GM04503 (cell line): ENCODE data around the gene EXOC6B.

Source experiments
- DNase-seq: peaks from one replicate; pipeline ENCODE4 v3.0.0-alpha.2; 2012; ENCODE audit warnings: low read depth

Gene EXOC6B

DNA sequence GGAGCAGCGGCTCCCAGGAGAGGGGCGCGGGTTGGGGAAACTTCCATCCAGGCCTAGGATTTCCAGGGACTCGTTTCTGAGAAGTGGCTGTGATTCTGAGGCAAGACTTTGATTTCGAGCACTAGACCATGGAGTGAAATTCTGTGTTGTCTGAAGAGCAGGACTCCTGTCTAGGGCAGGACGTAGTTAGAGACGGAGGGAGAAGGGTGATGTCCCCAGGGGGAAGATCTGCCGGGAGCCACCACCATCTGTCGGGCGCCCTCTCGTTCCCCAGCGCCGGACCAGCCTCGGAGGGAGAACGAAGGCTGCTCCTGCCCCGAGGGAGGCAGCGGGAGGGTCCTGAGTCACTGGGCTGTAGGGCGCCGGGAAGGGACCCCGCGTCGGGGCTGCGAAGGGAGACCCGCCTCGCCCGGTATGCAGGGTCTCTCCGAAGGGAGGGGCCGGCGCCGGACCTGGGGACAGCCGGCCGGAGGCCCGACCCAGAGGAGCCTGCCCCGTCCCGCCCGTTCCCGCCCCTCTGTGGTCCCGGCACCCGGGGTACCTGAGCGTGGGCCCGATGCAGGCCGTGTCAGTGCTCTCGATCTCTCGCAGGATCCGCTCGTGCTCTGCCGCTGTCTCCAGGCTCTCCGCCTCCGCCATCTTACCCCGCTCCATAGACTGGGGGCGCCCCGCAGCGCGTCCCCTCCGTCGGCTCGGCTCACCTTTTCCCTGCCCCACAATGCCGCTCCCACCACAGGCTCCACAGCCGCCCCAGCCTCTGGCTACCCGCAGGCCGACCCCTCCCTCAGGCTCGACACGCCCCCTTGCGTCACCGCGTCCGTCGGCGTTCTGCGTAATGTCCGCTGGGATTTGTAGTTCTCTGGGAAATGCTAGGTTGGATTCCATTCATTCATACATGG lies at the start of gene EXOC6B:
Gene EXOC6B, minus strand, starts transcription at position 777 of the 899 bp plus-strand sequence.
- no peak for DNase-seq

DNA sequence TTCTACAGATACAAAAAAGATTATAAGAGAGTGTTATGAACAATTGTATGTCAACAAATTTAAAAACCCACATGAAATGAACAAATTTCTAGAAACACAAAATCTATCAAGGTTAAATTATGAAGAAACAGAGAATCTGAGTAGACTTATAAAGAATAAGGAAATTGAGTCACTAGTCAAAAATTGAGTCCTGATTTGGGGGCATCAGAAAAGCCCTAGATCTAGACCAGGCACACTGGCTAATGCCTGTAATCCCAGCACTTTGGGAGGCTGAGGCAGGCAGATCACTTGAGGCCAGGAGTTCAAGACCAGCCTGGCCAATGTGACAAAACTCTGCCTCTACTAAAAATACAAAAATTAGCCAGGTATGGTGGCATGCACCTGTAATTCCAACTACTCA lies 46.0 kb upstream of the EXOC6B start:
- DNase-seq = no peak

DNA sequence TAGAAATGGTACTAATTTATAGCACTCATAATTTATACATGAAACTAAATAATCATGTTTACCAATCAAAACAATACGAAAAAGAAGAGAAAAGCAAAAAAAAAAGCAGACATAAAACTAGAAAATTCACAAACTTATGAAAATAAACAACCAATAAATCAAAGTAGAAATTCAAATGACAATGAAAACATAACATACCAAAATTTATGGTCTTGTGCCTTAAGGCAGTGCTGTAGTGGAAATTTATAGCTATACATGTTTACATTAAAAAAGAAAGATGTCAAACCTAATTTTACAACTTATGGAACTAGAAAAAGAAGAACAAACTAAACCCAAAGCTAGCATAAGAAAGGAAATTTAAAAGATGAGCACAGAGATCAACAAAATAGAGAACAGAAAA lies 45.2 kb upstream of the EXOC6B start:
- DNase-seq = no peak

- DNase-seq = peak; percentile 11
Observed at GRCh38 chr2:72864500-72864899, 38.7 kb upstream of the EXOC6B start.

- no peak for DNase-seq
Observed at GRCh38 chr2:72863046-72863445, 37.2 kb upstream of the EXOC6B start.

DNA sequence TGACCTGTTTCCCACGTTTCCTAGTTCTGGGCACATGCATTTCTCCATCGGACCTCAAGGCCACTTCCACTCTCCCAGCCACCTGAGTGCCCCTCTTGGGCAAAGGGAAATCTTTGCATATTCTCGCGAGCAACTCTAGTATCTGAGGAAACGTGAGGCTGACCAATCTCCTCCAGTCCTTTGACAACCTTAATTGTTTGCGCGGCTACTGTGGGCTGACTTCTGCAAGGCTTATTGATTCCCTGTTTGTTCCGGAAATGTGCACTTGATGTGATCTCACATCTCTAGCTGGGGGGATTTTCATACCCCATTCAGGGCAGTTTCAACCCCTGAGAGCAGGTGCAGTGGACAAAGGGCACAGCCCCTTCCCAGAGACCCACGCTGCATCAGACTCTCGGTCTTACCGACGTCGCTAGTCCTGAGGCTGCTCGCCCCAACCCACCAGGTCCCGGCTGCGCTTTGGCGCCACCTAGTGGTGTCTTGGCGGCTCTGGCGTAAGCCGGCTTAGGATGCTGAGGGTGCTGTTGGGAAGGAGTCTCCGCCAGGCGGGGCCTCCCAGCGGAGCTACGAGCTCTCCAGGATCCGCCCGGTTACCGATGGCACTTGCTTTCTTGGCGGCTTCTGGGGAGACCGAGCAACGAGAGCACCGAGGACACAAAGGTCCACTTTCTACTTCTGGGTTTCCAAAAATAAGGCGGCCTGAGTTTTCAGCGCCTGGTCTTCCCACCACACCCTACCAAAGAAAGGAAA lies 36.6 kb upstream of the EXOC6B start:
- peak; percentile 28 for DNase-seq

GRCh38 chr2:72859831-72860262 lies 34.0 kb upstream of the EXOC6B start:
- DNase-seq = no peak

DNA sequence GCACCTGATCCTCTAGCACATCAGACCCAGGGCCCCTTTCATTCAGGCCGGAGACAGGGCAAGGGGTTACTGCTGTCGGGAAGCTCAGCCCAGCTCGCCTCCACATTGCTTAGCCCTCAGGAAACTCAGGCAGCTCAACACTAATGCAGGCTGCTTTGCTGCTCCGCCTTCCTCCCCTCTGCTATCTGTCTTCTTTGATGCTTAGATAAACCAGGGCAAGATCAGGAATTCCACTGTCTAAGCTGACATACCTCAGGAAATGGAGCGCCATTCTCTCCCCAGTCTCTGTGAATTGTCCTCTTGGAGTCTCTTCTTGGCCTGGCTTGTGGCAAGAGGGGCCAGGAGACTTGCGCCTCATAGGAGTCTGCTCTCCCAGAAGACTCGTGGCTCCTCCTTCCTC lies 25.5 kb upstream of the EXOC6B start:
- DNase-seq = no peak

- DNase-seq = no peak
Observed at GRCh38 chr2:72849138-72849462, 23.3 kb upstream of the EXOC6B start.

DNA sequence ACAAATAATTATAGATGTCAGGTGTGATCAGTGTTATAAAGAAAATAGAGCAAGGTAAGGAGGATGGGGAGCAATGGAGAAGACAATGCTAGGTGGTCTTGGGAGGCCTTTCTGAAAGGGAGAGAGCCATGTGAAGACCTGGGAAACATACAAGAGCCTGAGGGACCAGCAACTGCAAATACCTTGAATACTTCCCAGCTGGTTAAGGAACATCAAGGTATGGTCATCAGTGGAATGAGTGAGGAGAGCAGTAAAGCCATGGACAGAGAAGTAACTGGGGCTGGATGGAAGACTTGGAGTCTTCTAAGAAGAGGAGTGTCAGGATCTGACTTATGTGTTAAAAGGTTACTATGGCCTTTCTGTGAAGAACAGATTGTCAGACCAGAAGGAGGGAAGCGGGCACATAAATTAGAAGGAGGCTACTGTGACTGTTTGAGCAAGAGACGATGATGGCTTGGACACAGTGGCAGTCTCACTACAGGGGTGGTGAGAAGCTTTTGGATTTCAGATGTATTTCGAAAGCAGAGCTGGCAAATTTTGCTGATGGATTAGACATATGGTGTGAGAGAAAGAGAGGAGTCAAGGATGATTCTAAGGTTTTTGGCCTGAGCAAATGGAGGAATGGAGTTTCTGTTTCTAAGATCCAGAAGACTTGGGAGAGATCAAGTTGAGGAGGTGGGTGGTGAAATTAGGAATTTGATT lies 22.8 kb upstream of the EXOC6B start:
- no peak for DNase-seq

DNA sequence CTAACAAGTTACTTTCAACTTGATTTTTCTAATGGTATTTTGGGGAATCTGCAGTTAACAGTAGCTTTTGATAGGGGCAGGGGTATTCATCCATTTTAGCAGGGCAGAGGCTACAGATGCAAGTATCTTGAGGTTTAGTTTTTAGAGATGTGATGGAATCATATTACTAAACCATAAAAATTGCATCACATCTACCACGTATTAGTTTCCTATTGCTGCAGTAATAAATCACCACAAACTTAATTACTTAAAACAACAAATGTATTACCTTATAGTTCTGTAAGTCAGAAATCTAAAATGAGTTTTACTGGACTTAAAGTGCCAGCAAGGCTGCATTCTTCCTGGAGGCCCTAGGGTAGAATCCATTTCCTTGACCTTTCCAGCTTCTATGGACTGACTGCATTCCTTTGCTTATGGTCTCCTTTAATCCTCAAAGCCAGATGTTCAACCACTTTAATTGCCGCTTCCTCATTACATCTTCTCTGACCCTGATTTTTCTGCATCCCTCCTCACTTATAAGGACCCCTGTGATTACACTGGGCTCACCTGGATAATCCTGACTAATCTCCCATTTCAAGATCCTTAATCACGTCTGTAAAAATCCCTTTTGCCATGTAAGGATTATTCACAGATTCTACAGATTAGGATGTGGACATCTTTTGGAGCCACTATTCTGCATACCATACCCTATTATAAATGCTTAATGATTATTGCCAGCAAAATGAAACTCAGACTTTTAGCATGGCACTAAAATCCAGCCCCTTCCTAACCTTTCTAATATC lies 21.9 kb upstream of the EXOC6B start:
- DNase-seq = no peak

DNA sequence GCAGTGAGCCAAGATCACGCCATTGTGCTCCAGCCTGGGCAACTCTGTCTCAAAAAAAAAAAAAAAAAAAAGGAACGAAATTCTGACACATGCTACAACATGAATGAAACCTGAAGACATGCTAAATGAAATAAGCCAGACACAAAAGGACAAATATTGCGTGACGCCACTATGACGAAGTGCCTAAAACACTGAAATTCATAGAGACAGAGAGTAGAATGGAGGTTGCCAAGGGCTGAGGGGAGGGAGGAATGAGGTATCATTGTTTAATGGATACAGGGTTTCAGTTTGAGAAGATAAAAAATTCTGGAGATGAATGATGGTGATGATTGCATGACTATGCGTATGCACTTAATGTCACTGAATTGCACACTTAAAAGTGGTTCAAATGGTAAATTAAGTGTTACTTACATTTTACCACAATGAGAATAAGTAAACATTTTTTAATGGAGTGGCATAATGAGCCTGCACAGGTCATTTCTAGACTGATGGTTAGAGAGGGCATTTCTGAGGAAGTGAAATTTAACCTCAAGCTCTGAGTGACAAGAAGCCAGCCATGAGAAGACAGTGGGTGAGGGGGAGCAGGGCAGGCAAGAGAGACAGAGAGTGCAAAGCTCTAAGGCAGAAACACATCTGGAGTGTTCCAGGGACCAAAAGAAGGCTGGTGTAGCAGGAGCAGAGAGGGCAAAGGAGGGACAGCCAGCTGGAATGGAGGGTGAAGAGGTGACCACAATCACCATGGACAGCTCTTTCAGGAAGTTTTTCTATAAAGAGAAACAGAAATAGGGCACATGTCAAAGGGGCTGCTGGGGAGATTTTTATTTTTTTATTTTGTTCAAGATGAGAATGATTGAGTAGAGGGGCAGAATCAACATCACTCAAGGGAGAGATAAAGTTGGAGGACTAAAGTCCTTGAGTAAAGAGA lies 20.6 kb upstream of the EXOC6B start:
- no peak for DNase-seq

DNA sequence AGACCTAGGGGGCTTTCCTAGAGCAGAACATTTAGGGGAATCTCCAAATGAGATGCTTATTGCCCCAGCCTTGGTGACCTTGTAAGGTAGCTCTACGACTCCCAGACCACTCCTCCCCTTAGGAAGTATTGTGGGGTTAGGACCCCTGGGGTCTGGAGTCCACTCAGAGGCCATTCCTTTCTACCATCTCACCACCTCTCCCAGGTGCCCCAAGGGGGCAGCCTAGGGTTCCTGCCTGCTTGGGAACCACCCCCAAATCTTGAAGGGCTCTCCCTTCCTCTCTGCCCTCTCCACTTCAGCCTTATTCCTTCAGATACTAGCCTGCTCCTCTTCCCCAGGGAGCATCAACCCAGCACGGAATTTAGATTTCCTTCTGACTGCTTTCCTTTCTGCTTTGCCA lies 17.5 kb upstream of the EXOC6B start:
- DNase-seq = no peak

GRCh38 chr2:72841462-72842125 lies 15.8 kb upstream of the EXOC6B start:
- DNase-seq = no peak

DNA sequence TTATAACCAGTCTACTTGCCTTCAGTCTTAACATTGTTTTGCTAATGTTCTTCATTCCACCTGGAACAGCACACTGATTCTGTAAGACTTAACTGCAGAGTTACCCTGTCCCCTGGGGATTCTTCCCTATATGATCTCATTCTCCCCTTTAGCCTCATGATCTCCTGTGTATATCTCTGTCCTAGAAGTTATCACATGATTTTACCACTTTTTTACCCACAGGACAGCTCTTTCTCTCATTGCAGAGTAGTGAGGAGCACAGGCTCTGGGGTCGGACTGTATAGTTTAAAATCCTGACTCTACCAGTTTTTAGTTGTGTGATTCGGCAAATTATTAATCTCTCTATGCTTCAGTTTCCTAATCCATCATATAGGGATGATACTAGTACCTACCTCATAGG lies 14.2 kb upstream of the EXOC6B start:
- DNase-seq = no peak

DNA sequence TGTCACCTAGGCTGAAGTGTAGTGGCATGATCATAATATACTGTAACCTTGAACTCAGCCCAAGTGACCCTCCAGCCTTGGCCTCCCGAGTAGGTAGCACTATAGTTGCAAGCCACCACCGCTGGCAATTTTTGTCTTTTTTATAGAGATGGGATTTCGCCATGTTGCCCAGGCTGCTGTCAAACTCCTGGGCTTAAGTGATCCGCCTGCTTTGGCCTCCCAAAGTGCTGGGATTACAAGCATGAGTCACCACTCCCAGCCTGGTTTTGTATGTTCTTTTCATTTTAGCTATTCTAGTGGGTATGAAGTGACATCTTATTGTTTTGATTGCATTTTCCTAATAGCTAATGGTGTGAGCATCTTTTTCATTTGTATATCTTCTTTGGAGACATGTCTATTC lies 11.3 kb upstream of the EXOC6B start:
- DNase-seq = no peak

DNA sequence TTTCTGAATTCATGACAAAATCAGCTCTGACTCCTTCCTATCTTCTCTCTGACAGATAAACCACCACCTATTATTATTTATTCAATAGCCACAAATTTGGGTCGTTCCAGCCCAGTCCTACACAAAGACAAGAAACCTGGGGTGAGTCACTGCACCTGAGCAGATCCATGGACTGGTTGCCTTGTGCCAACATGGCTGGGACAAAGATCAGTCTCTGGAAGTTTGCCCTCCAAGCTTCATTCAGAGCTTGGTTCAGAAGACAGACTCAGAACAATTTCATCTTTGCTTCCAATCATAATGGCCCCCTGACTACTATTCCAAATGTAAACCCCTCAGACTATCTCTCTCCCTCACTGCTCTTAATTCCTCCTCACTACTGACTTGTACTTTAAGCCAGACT lies 9.6 kb upstream of the EXOC6B start:
- no peak for DNase-seq

GRCh38 chr2:72834596-72834995 lies 8.8 kb upstream of the EXOC6B start:
- DNase-seq = no peak

- DNase-seq = no peak
Observed at GRCh38 chr2:72833084-72833714, 7.4 kb upstream of the EXOC6B start.

DNA sequence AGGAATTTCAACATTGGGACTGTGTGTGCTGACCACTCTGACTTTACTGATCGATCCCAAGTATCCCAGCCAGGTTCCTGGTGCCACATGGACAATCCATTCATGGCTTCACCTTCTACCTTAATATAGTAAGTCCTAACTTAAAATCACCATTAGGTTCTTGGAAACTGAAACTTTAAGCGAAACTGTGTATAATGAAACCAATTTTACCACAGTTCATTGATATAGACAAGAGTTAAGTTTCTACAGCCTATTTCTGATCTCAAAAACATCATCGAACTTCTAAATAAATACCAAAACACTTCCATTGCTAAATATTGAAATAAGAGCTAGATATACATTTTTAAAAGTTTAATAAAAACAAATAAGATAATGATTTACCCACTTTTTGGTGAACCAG lies 4.4 kb upstream of the EXOC6B start:
- DNase-seq = no peak
